GM12891 (cell line): ENCODE measurements around the gene CD226.

Experiments used
- POLR2A ChIP-seq: IDR thresholded peaks from 2 replicates; pipeline ENCODE4 v1.6.1; 2011; ENCODE audit warnings: low read depth, low read length, control low read depth
- POLR2AphosphoS5 ChIP-seq: IDR thresholded peaks from 2 replicates; pipeline ENCODE4 v1.6.1; 2011; ENCODE audit warnings: low read depth, low read length, control low read depth
- SPI1 ChIP-seq: IDR thresholded peaks from 2 replicates; pipeline ENCODE4 v1.6.1; 2011; ENCODE audit warnings: low read depth, low read length, control low read depth
- TAF1 ChIP-seq: IDR thresholded peaks from 2 replicates; pipeline ENCODE4 v1.6.1; 2011; ENCODE audit warnings: low read depth, low read length, control low read depth

GRCh38 chr18:69943021-69943420, 4.7 kb downstream of the CD226 start:
- TF ChIP-seq POLR2A (no peak), TAF1 (no peak; the same call in 1 of the 2 replicates), POLR2AphosphoS5 (no peak), SPI1 (no peak)
